ENCODE measurements around the gene ZFP62. TPM values are rescaled to one million over a fixed set of nuclear protein-coding genes. Genes with fewer than 3 reads are reported as not detected.

ZFP62 gene
- total RNA-seq (10 to 100 TPM; 22.7 to 47.8 (median 33.8) TPM), polyA plus RNA-seq (10 to 100 TPM; 23.2 to 36.3 TPM)
- long read RNA-seq, donor 1, partial matches to known transcripts: 0 of 18 reads
- long read RNA-seq, donor 1, other reads (novel, unspliced or antisense): 17 of 18 reads
- long read RNA-seq, donor 2, transcript ZFP62-202 (2 exons, 749 nt): major isoform, 14 of 32 reads
- long read RNA-seq, donor 2, partial matches to known transcripts: 11 of 32 reads
- long read RNA-seq, donor 2, other reads (novel, unspliced or antisense): 0 of 32 reads
- long read RNA-seq, donor 3, full-length matches to known transcripts: 32 of 50 reads
- long read RNA-seq, donor 3, partial matches to known transcripts: 2 of 50 reads
- long read RNA-seq, donor 3, other reads (novel, unspliced or antisense): 16 of 50 reads

DNA sequence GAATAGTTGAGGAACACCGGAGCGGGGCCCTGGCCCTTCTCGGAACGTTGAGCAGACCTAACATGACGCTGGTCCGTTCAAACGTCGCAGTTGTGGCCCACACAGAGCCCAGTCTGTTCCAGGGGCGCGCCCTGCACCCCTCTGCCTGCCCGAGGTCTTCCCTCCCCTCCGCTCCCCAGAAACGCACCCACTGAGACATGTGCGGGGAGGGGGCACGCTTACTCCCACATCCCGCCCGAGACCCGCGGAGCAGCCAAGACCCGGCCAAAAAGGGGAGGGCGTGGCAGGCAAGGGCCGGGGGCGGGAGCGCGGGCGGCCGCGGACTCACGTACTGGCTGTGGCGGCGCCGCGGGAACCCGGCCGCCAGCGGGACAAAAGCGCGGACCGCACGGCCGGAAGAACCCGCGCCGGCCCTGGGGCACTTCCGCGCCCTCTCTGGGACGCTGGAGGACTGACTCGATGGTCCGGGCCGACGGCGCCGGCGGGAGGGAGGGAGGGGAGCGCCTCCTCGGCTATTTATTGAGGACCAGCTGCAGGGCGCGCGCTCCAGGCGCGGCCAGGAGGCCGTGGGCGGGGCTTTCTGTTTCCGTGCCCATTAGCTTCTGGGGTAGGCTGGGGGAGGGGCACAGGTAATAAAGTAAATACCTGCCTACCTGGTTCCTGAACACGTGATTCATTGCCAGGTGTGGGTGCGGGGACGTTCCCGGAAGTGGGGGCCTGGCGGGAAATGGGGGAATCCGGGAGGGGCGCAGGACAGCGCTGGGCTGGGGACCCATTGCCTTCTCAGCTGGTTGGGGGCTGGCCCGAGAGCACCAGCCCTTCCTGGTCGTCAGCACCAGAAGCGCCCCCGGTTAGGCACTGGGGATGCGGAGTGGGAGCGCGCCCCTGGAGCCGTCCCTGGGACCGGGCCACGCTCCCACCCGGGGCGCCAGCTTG, at the start of gene ZFP62:
TSS of gene ZFP62 (minus strand) at position 390 of the 936 bp plus-strand sequence. CDS start at position 333, 57 bp downstream.
- DNase-seq: peak; percentile 88 to 95 (median 92)
- Histone ChIP-seq H3K4me1 (ENCODE audit: insufficient read depth) (peaks cover 3% of the 10 kb centered on the region), H3K9me3 (no peaks in the 10 kb centered on the region), H3K27me3 (no peaks in the 10 kb centered on the region), H3K36me3 (no peaks in the 10 kb centered on the region), H3K27ac (peak within 1 kb of the TSS; percentile 64 to 77), H3K4me3 (peak within 1 kb of the TSS; percentile 80)
- TF ChIP-seq EP300 (IDR thresholded peaks at IDR 0.05) (no peak), POLR2A (IDR thresholded peaks at IDR 0.05) (peak; percentile 41)
- TF ChIP-seq, protein P1, sequence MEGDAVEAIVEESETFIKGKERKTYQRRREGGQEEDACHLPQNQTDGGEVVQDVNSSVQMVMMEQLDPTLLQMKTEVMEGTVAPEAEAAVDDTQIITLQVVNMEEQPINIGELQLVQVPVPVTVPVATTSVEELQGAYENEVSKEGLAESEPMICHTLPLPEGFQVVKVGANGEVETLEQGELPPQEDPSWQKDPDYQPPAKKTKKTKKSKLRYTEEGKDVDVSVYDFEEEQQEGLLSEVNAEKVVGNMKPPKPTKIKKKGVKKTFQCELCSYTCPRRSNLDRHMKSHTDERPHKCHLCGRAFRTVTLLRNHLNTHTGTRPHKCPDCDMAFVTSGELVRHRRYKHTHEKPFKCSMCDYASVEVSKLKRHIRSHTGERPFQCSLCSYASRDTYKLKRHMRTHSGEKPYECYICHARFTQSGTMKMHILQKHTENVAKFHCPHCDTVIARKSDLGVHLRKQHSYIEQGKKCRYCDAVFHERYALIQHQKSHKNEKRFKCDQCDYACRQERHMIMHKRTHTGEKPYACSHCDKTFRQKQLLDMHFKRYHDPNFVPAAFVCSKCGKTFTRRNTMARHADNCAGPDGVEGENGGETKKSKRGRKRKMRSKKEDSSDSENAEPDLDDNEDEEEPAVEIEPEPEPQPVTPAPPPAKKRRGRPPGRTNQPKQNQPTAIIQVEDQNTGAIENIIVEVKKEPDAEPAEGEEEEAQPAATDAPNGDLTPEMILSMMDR (IDR thresholded peaks at IDR 0.05): peak in 1 of 3 donors; percentile 27
- intact Hi-C loops (cut with DNase I): loop anchor here in 2 of 4 donors (5.0 to 10.0 kb wide), 3 partner anchors 59 to 296 kb away; partner anchors contain the start of gene MGAT1 (in 1 of the 2)
- WGBS, 3 donors: 0 to 1% (median 0%) methylated on average over 64 to 84 of the region's 84 CpGs

DNA sequence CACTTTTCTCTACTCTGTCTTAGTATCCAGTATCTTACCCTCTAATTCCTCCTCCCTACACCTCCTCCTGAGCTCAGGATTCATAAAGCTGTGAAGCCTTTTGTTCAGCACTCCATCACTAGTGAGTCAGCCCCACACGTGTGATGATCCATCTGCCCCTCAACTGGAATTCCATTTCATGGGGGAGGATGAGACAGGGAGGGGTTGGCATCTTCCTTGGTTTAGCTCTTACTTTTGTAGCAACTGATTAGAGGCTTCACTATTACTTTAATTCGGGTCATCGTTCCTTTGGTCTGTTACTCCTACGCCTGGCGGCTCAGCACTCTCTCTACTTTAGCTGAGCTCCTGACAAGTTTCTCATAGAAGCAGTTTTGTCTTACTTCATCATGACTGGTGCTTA, 49.7 kb upstream of the ZFP62 start:
- H3K4me3 ChIP-seq: no peak overlapping the region
- DNase-seq: no peak
- intact Hi-C loops (cut with DNase I): no loop called here
- H3K4me1 ChIP-seq (ENCODE audit: insufficient read depth): no peaks in the 10 kb centered on the region
- 11 to 20% (median 16%) methylated on average over 5 of the region's 5 CpGs for WGBS, 3 donors
- no peak overlapping the region for H3K27ac ChIP-seq
- H3K9me3 ChIP-seq: no peaks in the 10 kb centered on the region
- no peak for TF ChIP-seq EP300 (IDR thresholded peaks at IDR 0.05)
- TF ChIP-seq, protein P1 (IDR thresholded peaks at IDR 0.05): no peak
- H3K36me3 ChIP-seq: no peaks in the 10 kb centered on the region
- no peaks in the 10 kb centered on the region for H3K27me3 ChIP-seq

DNA sequence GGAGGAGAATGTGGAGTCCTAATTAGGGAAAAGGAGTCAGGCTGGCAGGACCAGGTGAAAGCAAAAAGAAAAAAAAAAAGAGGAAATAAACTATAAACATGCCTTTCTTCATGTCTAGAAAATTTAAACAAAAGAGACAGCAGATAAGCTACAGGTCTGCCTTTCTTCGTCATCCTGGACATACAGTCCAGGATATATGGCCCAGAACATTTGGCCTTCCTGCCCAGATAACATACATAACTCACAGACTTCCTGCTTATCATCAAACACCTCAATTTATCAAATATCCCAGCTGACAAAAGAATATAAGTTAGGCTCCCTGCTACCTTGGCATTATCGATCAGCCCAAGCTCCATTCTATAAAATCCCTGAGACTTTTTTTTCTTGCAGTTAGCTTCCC, 49.1 kb upstream of the ZFP62 start:
- no peak overlapping the region for H3K4me3 ChIP-seq
- intact Hi-C loops (cut with DNase I): no loop called here
- 37 to 48% (median 43%) methylated on average over 2 of the region's 2 CpGs for WGBS, 3 donors
- no peak overlapping the region for H3K27ac ChIP-seq
- no peaks in the 10 kb centered on the region for H3K4me1 ChIP-seq (ENCODE audit: insufficient read depth)
- H3K27me3 ChIP-seq: no peaks in the 10 kb centered on the region
- no peaks in the 10 kb centered on the region for H3K9me3 ChIP-seq
- no peaks in the 10 kb centered on the region for H3K36me3 ChIP-seq
- no peak for DNase-seq
- TF ChIP-seq, protein P1 (IDR thresholded peaks at IDR 0.05): no peak
- TF ChIP-seq POLR2A (IDR thresholded peaks at IDR 0.05) (no peak), EP300 (IDR thresholded peaks at IDR 0.05) (no peak)

DNA sequence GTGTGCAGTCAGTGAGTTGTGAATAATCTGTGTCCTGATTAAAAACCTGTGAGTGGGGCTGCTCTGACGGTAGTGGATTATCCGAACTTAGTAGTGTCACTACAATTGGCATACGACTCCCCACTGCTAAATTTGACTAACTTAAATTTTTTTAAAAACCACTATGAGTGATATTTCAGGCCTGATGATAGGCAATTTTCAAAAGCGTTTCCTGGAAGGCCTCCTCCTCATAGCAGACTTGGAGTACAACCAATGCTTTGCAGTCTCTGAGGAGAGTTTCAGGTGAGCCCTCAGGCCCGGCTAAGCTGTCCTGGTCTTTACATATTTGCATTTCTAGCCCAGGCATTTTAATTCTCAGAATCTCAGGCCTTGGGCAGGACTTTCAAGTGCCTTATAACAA, 48.7 kb upstream of the ZFP62 start:
- DNase-seq: no peak
- TF ChIP-seq, protein P1 (IDR thresholded peaks at IDR 0.05): no peak
- TF ChIP-seq EP300 (IDR thresholded peaks at IDR 0.05) (no peak), POLR2A (IDR thresholded peaks at IDR 0.05) (no peak)
- no peaks in the 10 kb centered on the region for H3K27me3 ChIP-seq
- H3K36me3 ChIP-seq: no peaks in the 10 kb centered on the region
- no peaks in the 10 kb centered on the region for H3K9me3 ChIP-seq
- H3K4me1 ChIP-seq (ENCODE audit: insufficient read depth): no peaks in the 10 kb centered on the region
- H3K27ac ChIP-seq: no peak overlapping the region
- H3K4me3 ChIP-seq: no peak overlapping the region
- WGBS, 3 donors: 49 to 58% (median 55%) methylated on average over 5 of the region's 5 CpGs
- intact Hi-C loops (cut with DNase I): no loop called here

Data from ovary (tissue), 10 donors.